ENCODE data around the gene AMIGO2.

AMIGO2 gene

DNA sequence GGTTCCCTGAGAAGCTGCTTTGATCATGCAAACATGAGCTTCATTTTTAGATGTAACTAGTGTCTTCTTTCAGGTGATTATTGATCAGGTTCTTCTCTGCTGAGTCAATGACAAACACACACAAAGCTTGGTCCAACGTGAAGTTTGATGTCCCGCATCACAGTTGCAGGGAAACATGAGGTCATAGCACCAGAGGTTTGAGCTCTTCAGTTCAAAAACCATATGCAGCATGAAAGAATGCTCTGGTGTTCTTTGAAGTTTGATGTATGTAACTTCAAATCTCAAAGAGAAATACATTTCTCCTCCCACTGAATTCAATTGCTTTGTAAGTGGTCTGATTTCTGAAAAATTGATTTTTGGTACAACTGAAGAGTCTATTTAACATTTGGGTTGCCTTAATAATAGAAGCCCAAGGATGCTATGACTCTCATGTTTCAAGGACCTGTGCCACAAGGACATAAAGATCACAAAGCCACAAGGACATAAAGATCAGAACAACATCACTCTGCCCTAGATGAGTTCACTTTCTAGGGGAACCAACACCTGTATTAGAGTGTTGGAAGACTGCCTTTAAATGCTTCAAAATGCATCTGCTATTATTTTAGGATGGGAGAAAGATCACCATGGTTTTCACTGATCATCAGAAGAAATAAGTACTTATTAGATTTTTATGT is 31.1 kb upstream of the AMIGO2 start:
- Histone ChIP-seq H3K36me3 (replicated peaks) (no peaks in the 10 kb centered on the region), H3K4me3 (ENCODE audit: low read depth, low read length) (no peak overlapping the region), H3K27ac (no peak overlapping the region), H3K27me3 (replicated peaks) (no peaks in the 10 kb centered on the region)
- no peak for DNase-seq
- in situ Hi-C loops (cut with HindIII; ENCODE audit: low pct_ligation_motif_present, low sequenced_read_pairs), result no loop called here
- TF ChIP-seq CTCF (IDR thresholded peaks at IDR 0.05; ENCODE audit: low read depth, low read length, missing control alignments), result no peak

GRCh38 chr12:47110011-47110541 is 30.3 kb upstream of the AMIGO2 start:
- no peaks in the 10 kb centered on the region for H3K27me3 ChIP-seq (replicated peaks)
- no peak for DNase-seq
- H3K4me3 ChIP-seq (ENCODE audit: low read depth, low read length), result no peak overlapping the region
- no peaks in the 10 kb centered on the region for H3K36me3 ChIP-seq (replicated peaks)
- no peak for TF ChIP-seq CTCF (IDR thresholded peaks at IDR 0.05; ENCODE audit: low read depth, low read length, missing control alignments)
- no peak overlapping the region for H3K27ac ChIP-seq
- in situ Hi-C loops (cut with HindIII; ENCODE audit: low pct_ligation_motif_present, low sequenced_read_pairs), result no loop called here

- no peak for DNase-seq
- H3K4me3 ChIP-seq (ENCODE audit: low read depth, low read length), result no peak overlapping the region
- no peaks in the 10 kb centered on the region for H3K36me3 ChIP-seq (replicated peaks)
- TF ChIP-seq CTCF (IDR thresholded peaks at IDR 0.05; ENCODE audit: low read depth, low read length, missing control alignments), result no peak
- no peaks in the 10 kb centered on the region for H3K27me3 ChIP-seq (replicated peaks)
- in situ Hi-C loops (cut with HindIII; ENCODE audit: low pct_ligation_motif_present, low sequenced_read_pairs), result no loop called here
- no peak overlapping the region for H3K27ac ChIP-seq
These were observed 28.2 kb upstream of the AMIGO2 start for GRCh38 chr12:47107926-47108325.

GRCh38 chr12:47107446-47107845 is 27.7 kb upstream of the AMIGO2 start:
- DNase-seq, result no peak
- H3K27ac ChIP-seq, result no peak overlapping the region
- in situ Hi-C loops (cut with HindIII; ENCODE audit: low pct_ligation_motif_present, low sequenced_read_pairs), result no loop called here
- no peaks in the 10 kb centered on the region for H3K27me3 ChIP-seq (replicated peaks)
- no peaks in the 10 kb centered on the region for H3K36me3 ChIP-seq (replicated peaks)
- no peak overlapping the region for H3K4me3 ChIP-seq (ENCODE audit: low read depth, low read length)
- TF ChIP-seq CTCF (IDR thresholded peaks at IDR 0.05; ENCODE audit: low read depth, low read length, missing control alignments), result no peak

DNA sequence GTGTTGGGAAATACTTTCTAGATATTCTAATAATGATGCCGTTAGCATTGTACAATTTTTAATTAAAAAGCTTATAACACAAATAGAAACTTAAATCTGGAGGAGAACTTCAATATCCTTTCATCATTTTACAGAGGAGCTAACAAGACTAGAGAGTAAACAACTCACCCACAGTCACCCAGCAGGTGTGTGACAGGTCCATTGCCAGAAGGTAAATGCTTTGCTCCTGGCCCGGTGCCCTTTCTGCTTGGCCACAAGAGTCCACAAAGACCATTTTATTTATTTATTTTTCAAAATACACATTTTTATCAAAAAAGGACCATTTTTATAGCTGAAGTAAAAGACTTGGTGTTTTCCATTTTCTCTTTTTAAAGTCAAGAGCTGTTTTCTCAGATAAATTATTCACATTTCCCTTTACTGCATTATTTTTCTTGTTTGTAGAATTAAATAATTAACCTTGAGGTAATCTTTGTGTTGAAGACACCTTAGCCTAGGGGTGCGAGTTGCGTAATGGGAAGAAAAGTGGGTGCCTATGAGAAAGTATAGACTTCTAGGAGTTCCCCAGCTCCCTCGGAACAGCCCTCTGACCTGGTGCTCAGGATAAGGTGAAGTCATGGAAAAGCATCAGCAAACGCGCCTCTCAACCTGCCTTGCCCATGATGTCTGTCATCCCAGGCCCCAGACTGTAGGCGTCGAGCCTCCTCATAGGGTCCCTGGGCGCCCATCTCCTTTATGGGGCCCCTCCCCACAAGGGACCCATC is 26.3 kb upstream of the AMIGO2 start:
- Histone ChIP-seq H3K27me3 (replicated peaks) (no peaks in the 10 kb centered on the region), H3K4me3 (ENCODE audit: low read depth, low read length) (no peak overlapping the region), H3K36me3 (replicated peaks) (no peaks in the 10 kb centered on the region), H3K27ac (no peak overlapping the region)
- no peak for DNase-seq
- TF ChIP-seq CTCF (IDR thresholded peaks at IDR 0.05; ENCODE audit: low read depth, low read length, missing control alignments), result no peak
- in situ Hi-C loops (cut with HindIII; ENCODE audit: low pct_ligation_motif_present, low sequenced_read_pairs), result no loop called here
